ENCODE data around the gene ZBTB40. TPM values are rescaled to one million over a fixed set of nuclear protein-coding genes. Genes with fewer than 3 reads are reported as not detected.

Gene ZBTB40
- total RNA-seq, 1 donor from 2014 or later: 10.2 TPM

DNA sequence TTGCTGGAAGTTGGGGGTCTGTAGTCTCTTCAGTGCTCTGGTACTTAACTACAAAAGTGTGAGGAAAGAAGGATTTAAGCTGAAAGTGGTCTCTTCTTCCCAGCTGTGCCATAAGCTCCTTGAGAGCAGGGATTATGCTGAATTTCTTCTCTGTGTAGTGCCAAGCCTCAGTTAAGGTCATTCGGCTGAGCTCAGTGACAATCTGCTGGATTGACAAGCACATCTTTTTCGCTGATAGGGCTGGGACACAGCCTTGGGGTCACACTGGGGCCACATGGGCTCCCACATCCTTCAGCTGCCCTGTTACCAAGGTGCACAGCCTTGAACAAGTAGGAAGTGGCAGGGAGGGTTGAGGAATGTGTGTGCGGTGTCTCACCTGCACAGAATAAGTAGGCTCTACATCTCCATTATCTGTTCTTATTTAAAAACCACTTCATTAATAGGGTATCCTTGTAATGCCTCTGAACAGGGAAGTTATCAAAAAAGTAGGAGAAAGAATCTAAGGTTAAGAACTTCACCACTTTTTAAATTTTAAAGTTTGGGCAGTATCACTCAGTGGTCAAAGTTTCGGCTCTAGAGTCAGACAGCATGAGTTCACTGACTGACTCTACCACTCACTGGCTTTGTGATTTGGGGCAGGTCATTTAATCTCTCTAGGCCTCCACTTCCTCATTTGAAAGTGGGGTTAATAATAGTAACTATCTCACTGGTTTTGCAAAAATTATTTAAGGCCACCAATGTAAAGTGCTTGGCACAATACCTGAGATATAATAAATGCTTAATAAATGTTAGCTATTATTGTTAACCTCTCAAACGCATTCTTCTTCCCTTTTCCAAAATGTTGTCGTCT, 10.3 kb downstream of the ZBTB40 start:
- FAIRE-seq (no peak), DNase-seq (ENCODE audit: low spot score in 2 of 2) (no peak)

DNA sequence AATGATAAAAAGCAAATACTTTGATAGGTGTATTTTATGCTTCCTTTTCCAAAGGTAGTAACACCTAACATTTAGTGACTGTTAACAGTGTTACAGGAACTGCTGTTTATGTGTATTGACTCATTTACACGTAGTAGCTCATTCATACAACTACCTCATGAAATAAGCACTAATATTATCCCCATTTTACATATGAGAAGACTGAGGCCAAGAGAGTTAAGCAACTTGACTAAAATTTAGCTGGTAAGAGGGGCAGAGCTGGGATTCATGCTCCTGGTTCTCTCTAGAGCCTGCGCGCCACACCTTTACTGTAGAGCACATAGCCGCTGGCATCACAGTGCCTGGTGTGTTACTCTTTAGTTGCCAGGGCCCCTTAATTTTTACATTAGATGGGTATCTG, 11.3 kb downstream of the ZBTB40 start:
- FAIRE-seq: no peak

DNA sequence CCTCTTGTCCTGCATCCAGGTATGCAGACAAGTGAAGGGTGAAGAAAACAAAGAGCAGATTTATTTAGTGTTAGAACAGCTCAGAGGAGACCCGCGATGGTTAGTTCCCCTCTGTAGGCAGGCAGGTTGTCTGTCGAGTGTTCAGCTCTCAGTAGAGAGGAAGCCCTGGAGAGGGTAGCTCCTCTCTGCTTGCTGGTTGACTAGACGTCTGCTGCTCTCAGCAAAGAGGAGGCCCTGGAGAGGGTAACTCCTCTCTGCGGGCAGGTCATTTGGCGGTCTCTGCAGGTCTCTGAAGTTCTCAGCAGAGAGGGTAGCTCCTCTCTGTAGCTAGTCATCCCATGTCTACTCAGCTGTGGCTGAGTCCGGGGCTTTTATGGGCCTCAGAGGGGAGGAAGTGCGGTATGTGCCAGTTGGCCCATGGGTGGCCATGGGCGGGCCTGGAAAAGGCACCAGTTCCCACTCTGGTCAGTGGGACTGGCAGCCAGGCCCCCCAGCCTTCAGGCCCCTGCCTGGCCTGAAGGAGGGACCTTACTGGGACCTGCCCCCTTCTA, 13.4 kb downstream of the ZBTB40 start:
- no peak for FAIRE-seq
- no peak for DNase-seq (ENCODE audit: low spot score in 2 of 2)

More for the DNA sequence above, 11.3 kb downstream of the ZBTB40 start:
- DNase-seq (ENCODE audit: low spot score in 2 of 2): no peak

DNA sequence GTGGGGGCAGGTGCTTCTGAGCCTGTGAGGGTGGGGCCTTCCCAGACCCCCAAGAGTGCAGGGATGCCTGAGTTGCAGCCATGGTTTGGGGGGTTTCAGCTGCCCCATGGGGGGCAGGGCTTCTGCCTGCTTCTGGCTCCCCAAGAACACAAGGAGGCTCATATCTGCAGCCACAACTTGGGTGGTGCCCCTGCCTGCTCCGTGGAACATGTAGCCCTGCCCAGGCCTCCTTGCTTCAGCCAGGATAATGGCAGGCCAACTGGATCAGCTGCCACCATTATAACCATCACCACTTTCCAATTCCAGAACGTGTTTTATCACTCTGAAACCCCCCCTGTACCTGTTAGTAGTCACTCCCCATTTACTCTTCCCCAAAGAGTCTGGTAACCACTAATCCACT, 14.0 kb downstream of the ZBTB40 start:
- FAIRE-seq: no peak
- DNase-seq (ENCODE audit: low spot score in 2 of 2): no peak

DNA sequence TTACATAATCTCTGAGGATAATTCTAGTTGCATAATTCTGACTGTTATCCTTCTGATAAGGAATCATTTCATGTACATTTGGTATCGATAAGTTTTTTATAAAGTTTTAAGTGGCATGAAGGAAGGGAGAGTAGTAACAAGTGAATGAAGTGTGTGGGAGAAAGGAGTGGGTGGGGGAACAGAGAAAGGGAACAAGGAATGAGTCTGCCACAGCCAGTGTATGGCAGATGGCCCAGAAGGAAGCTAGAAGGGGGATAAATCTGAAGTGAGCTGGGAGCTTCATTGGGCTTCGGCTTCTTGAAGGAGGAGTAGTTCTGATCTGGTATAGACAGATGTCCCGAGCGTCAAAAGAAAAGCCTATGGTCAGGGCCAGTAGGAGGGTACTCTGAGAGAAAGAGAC, 18.6 kb downstream of the ZBTB40 start:
- no peak for FAIRE-seq
- peak in 1 of 2 donors; percentile 35 for DNase-seq (ENCODE audit: low spot score in 2 of 2)

DNA sequence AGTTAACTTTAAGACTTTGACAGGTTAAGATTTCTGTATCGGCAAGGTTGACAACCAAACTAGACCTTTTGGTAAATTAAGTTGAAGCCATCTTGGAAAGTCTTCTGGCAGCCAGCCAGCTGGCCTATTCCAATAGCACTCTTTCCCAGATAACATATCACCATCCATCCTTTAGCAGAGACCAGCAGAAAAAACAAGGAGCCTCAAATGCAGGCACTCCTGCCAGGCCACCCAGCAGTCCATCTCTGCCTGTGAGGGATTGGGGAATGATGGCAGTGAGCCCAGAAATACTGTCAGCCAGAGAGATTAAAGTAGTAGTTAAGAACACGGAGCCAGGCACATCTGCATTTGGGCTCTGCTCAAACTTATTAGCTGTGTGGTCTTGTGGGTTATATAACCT, 19.4 kb downstream of the ZBTB40 start:
- DNase-seq (ENCODE audit: low spot score in 2 of 2): no peak
- FAIRE-seq: no peak

DNA sequence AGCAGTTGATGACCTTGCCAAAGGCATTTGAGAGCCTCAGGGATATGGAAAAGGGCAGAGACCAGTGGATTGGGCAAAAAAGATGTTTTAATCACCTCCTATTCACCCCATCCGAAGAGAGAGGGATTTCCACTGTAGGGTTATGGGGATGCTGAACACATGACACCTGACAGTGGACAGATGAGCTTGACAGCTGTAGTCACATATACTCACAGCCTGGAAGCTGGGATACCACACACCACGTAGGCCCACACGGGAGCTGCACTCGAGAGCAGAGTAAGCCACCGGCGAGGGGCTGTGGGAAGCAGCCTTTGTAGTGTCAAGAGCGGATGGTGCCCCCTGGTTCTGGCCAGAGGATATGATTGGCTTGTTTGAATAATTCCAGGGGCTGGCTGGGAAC, 20.0 kb downstream of the ZBTB40 start:
- DNase-seq (ENCODE audit: low spot score in 2 of 2) (no peak), FAIRE-seq (no peak)

DNA sequence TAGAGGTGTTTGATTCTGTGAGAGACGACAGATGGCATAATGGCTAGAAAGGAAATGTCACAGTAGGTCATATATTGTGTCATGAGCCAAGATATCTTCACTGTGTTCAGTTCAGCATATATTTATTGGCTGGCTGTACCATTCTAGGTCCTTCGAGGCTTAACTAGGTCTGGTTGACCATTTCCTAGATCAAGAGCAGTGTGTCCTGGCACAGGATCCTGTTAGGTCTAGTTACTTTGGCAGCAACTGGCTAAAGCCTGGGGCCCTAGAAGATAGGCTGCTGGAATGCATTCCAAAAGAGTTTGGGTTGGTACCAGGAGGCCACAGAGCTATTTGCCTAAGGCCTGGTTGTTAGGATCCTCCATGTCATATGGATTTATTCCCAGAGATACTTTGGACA, 20.9 kb downstream of the ZBTB40 start:
- no peak for DNase-seq (ENCODE audit: low spot score in 2 of 2)
- no peak for FAIRE-seq

DNA sequence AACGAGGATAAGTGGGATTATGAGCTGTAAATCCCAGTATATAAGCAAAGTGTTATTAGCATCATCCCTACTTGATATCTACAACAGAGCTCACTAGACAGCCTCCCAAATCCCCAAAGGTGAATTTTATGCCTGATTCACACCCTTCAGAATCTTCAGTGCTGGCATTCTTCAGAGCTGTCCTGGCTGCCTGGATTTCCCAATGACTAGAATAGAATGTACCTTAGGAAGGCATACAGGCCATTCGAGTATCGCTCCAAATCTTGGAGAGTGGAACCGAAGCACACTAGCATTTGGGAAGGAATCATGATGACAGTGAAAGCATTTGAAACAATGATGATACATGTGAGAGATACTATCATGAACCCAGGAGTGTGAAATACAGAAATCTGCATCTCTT, 22.3 kb downstream of the ZBTB40 start:
- FAIRE-seq (no peak), DNase-seq (ENCODE audit: low spot score in 2 of 2) (no peak)

DNA sequence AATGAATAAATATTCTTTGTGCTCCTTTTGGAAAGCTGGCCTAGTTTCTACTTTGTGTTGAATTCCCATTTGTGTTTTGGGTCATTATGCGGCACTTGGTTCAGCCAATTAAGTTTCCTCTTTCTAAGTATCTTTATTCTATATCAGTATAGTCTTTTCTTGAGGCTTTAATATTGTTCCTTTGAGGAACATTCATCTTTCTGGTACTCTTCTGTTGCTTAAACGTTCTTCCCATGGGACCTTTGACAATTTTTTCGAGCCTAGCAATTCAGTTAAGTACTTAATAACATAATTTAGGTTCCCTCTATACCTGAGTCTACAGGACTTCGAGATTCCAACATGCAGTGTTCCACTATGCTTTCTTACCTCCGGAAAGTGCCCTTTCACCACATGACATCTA, 24.9 kb downstream of the ZBTB40 start:
- no peak for FAIRE-seq
- no peak for DNase-seq (ENCODE audit: low spot score in 2 of 2)

DNA sequence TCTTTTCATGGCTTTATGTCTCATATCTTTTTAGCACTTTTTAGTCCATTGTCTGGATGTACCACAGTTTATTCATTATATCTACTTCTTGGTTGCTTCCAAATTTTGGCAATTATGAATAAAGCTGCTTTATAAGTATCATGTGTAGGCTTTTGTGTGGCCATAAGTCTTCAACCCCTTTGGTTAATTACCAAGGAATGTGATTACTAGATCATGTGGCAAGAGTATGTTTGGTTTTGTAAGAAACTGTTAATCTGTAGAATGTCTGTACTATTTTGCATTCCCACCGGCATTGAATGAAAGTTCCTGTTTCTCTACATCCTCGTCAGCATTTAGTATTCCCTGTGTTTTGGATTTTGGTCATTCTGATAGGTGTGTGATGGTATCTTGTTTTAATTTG, 31.5 kb downstream of the ZBTB40 start:
- DNase-seq (ENCODE audit: low spot score in 2 of 2): no peak
- no peak for FAIRE-seq

DNA sequence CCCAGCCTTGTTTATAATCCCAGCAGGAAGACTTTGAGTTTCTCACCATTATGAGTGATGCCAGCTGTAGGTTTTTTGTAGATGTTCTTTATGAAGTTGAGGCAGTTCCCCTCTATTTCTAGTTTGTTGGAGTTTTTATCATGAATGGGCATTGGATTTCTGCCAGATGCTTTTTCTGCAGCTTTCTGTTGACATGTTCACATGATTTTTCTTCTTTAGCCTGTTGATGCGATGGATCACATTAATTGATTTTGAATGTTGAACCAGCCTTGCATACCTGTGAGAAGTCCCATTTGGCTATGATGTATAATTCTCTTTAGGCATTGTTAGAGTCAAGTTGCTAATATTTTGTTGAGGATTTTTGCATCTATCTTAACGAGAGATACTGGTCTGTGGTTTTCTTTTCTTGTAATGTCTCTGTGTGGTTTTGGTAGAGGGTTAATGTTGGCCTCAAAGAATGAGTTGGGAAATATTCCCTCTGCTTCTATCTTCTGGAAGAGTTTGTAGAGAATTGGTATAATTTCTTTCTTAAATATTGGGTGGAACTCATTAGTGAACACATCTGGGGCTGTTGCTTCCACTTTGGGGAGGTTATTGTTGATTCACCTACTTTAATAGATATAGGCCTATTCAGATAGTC, 33.2 kb downstream of the ZBTB40 start:
- DNase-seq (ENCODE audit: low spot score in 2 of 2) (no peak), FAIRE-seq (no peak)

DNA sequence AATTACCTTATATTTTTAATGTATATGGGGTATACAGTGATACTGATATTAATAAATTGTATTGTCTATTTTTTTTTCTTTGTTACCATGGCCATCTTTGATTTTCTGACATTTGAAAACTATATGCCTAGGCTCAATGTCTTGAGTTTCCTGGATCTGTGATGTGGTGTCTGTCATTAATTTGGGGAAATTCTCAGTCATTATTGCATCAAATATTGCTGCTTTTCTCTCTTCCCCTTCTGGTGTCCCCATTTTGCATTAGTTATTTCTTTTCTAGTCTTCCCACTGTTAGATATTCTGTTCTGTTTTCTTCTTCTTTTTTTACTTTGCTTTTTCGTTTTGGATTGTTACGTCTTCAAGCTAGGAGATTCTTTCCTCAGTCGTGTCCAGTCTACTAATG, 33.8 kb downstream of the ZBTB40 start:
- FAIRE-seq: no peak
- DNase-seq (ENCODE audit: low spot score in 2 of 2): no peak

DNA sequence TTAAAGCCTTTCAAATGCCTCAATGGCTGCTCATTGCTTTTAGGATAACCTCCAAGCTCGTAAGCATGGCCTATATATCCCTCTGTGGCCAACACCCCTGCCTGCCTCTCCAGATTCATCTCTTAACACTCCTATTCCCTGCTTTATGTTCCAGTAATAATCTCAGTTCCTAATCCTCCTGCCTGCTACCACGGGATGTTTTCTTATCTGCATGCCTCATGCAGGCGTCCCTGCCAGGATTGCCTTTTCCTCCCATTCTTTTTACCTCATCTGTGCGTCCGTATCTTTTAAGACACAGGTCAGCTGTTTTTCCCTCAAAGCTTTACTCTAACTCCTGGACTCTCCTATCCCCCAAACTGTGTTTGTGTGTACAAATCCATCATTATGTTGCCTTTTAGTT, 36.1 kb downstream of the ZBTB40 start:
- DNase-seq (ENCODE audit: low spot score in 2 of 2): no peak
- no peak for FAIRE-seq

DNA sequence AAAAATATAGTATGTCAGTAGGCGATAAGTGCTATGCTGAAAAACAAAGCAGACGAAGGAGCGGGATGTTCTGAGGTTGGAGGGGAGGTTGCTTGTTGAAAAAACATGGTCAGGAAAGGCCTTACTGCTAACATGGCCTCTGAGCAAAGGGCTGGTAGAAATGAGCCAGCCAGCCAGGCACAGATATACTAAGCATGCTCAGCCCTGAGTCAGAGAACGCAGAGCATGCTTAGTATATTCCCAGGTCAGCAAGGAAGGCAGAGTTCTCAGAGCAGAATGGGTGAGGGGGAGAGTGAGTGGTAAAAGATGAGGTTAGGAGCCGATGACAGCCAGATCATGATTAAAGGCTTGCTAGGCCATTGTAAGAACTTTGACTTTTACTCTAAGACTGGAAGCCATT, 36.7 kb downstream of the ZBTB40 start:
- DNase-seq (ENCODE audit: low spot score in 2 of 2) (no peak), FAIRE-seq (no peak)

DNA sequence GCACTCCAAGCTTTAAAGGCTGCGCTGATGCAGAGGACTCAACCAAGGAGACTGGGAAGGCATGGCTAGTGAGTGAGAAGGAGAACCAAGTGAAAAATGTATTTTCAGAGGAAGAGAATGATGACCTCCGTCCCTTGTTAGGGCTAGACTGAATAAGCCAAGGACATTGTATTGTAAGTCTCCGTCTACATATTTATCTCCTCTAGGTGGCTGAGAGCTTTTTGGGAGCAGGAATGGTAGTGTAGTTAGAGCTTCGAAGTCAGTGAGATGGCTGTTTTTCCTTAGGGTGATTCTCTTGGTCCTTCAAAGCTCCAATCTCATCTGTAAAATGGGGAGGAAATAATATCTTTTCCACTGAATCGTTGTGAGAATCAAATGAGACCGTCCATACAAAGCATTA, 37.6 kb downstream of the ZBTB40 start:
- no peak for DNase-seq (ENCODE audit: low spot score in 2 of 2)
- FAIRE-seq: no peak

DNA sequence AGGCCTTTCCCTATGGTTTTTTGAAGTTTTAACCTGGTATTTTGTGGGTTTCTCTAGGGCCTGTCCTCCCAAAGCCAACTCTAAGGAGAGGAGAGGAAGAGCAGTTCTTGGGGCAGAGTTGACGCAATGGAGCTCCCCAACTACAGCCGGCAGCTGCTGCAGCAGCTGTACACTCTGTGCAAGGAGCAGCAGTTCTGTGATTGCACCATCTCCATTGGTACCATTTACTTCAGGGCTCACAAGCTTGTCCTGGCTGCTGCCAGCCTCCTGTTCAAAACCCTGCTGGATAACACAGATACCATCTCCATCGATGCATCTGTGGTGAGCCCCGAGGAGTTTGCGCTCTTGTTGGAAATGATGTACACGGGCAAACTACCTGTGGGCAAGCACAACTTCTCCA, 38.2 kb downstream of the ZBTB40 start:
- DNase-seq (ENCODE audit: low spot score in 2 of 2): no peak
- FAIRE-seq: no peak

DNA sequence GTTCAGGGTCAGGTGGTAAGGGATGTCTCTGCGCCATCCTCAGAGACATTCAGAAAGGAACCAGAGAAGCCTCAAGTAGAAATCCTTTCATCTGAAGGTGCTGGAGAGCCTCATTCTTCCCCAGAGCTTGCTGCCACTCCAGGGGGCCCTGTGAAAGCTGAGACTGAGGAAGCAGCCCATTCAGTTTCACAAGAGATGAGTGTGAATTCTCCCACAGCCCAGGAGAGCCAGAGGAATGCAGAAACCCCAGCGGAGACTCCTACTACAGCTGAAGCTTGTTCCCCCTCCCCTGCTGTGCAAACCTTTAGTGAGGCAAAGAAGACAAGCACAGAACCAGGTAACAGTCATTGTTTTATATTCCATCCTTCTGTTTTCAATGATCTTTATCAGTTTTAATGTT, 38.7 kb downstream of the ZBTB40 start:
- DNase-seq (ENCODE audit: low spot score in 2 of 2) (no peak), FAIRE-seq (no peak)

DNA sequence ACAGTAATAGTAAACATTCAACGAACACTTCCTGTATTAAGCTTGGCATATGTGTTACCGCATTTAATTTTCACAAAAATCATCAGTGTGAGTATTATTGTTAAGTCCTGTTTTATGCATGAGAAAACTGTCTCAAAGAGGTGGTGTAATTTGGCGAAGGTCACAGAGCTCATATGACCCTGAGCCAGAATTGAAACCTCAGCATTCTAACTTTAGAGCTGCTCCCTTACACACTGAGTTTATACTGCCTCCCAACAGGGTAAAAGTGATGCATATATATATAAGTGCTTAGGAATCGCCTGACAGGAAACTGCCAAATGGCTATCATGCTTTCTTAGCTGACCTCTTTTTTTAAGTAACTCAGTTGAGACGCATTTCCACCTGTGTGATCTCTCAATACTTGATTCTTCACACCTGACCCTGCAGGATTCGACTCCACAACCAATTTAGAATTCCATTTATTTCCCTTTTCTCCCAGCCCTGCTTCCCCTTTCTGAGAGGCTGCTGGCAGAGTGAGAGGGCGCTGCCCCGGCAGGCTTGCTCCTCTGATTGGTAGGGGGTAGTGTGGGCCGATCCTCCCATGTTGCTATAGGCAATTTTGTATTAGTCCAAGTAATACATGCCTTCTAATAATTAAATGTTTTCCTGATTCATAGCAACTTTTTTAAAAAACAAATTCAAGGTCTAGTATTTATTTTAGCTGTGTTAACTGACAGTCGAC, 40.5 kb downstream of the ZBTB40 start:
- FAIRE-seq (no peak), DNase-seq (ENCODE audit: low spot score in 2 of 2) (no peak)

DNA sequence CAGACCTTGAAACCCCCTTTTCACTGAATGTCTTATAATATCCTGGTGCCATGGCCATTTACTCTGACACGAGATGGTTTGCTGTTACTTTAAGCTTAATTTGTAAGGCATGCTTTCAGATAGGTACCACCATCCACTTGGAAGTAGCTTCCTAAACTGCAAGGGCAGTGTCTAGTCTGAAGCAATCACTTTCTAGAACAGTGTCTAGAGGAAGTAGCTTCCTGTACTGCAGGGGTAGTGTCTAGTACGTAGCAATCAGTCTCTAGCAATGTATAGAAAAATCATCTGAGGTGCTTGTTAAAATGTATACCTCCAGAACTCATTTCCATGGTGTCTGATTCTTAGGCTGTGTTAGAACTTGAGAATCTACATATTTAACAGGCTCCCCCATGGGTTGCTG, 42.5 kb downstream of the ZBTB40 start:
- FAIRE-seq (no peak), DNase-seq (ENCODE audit: low spot score in 2 of 2) (no peak)

DNA sequence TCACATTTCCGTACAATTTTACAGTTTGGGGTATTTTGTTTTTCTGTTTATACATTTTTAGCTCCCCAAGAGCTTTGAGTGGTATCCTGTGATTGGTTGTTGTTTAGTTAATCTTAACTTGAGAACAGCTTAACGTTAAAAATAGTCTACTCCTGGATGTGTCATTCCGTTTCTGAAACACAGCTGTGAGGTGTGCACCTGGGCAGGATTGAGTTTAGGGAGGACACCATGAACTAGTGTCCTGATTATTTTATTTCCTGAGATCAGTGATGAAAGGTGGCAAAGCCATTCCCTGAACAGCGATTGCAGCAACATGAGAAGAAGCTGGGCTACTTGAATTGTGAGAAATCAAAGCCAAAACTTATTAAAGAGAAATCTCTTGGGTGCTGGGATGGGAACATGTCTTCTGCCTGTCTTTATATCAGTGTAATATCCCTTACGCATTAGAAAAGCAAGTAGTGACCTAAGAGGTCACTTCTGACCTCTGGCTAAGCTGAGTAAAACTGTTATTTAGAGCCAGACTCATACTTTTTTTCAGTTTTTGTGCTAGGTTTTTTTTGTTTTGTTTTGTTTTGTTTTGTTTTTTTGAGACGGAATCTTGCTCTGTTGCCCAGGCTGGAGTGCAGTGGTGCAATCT, 43.4 kb downstream of the ZBTB40 start:
- no peak for DNase-seq (ENCODE audit: low spot score in 2 of 2)
- no peak for FAIRE-seq

Data from frontal cortex (tissue), 4 donors.